GM21390 (cell line): ENCODE measurements around the gene OR10H2.
"Not testable (repeated sequence)": the region's sequence is repeated elsewhere in the genome, so short reads cannot be mapped to it uniquely, and the experiment has no call there.

Experiments
- ATAC-seq: cut with Tn5 transposase; IDR thresholded peaks from one replicate; pipeline ENCODE4 v1.9.1; 2021; ENCODE audit not compliant: unreplicated experiment

Gene OR10H2, protein sequence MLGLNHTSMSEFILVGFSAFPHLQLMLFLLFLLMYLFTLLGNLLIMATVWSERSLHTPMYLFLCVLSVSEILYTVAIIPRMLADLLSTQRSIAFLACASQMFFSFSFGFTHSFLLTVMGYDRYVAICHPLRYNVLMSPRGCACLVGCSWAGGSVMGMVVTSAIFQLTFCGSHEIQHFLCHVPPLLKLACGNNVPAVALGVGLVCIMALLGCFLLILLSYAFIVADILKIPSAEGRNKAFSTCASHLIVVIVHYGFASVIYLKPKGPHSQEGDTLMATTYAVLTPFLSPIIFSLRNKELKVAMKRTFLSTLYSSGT

DNA sequence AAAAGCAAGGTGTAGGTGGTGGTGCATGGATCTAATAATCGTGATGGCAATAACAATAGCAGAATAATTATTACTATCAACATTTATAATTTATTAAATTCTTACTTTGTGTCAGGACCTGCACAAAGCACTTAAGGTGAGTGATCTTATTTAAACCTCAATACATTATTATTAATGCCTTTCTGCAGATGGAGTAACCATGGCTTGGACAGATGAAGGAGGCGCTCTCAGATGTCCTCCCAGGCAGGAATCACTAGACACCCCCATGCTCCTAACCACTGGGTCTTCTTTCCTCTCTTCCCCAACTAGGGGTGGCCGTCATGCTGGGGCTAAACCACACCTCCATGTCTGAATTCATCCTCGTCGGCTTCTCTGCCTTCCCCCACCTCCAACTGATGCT lies at the start of gene OR10H2:
Gene OR10H2 (plus strand): TSS at position 301 of the 400 bp plus-strand sequence. CDS start 20 bp downstream, at position 321.
- no peak for ATAC-seq

DNA sequence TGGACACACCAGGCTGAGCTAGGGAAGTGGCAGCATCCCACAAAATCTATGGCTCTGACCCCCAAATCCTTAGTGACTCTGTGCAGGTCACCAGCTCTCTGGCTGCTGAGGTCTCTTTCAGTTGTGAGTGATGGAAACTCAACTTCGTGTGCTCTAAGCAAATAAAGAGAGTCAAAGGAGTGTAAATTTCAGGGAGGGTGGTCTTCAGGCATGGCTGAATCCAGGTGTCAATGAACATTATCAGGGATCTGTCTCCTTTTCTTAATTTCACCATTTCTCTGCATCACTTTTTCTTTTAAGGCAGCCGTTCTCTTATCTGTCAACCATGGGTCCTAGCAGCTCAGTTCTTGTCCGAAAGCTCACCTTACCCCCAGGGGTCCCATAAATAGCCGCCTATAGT lies 48.7 kb upstream of the OR10H2 start:
- no peak for ATAC-seq

DNA sequence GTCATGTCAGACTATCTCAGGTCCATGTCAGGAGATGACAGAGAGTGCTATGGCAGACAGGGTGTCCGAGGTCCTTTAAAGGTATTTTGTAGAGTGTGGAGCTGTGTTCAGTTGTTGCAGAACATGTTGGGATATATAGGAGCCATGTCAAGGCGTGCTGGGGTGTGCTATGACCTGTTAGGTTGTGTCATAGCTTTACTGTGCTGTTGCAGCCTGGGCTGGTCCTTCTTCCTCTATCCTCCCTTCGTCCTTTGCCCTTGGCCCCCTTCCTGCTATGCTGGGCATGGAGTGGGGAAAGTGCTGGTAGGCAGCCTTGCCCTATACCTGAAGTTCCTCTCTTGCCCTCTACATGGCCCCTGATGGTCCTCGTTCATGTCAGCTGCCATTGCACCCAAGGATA lies 48.0 kb upstream of the OR10H2 start:
- ATAC-seq, result not testable (repeated sequence)

DNA sequence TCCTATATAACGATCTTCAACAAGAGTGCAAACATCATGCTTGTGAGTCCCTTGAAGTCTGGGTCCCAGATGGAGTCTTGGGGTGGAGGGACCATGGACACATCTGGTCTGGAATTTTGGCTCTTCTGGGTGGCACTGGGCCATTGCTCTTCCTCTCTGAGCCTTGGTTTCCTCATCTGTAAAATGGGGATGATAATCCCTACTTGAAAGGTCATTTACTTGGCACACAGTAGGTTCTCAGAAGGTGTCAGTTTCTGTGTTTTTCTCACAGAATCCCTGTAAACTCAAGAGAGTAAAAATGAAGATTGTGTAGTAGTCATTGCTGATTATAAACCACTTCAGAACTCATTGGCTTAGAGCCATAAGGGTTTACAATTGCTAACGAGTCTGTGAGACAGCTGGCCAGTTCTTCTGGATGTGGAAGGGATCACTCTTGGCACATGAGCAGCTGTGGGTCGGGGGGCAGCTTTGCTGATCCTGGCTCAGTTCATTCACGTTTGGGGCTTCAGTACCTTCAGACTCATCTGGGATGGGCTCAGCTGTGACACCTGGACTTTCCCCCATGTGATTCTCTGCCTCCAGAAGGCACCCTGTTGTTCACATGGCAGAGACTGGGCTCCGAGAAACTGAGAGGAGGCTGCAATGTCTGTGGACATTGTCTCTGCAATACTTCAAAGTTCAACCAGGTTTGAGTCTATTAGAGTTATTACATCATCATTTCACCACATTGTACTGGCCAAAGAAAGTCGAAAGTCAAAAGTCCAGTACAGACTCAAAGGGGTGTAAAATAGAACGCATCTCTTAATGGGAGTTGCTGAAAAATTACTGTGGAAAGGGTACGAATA lies 47.1 kb upstream of the OR10H2 start:
- ATAC-seq, result no peak

DNA sequence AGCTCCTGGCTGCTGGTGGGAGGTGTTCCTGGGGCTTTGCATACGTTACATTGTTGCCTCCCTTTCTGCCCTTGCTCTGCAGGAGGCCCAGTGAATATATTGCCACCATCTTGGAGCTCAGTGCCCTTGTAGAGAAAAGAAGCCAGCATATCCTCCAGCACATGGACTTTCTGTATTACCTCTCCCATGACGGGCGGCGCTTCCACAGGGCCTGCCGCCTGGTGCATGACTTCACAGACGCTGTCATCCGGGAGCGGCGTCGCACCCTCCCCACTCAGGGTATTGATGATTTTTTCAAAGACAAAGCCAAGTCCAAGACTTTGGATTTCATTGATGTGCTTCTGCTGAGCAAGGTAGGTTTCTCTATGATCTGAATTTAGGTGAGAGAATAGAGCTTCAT lies 44.4 kb upstream of the OR10H2 start:
- no peak for ATAC-seq

DNA sequence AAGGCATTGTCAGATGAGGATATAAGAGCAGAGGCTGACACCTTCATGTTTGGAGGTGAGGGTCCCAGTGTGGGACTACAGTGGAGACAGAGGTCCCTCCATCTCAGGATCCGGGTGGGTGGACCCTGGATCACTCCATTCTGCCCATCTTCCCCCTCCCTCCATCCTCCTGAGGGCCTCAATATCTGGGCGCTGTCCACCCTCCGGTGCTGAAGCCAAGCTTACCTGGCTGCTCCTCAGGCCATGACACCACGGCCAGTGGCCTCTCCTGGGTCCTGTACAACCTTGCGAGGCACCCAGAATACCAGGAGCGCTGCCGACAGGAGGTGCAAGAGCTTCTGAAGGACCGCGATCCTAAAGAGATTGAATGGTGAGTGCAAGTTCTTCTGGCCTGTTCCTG lies 43.0 kb upstream of the OR10H2 start:
- ATAC-seq, result no peak

DNA sequence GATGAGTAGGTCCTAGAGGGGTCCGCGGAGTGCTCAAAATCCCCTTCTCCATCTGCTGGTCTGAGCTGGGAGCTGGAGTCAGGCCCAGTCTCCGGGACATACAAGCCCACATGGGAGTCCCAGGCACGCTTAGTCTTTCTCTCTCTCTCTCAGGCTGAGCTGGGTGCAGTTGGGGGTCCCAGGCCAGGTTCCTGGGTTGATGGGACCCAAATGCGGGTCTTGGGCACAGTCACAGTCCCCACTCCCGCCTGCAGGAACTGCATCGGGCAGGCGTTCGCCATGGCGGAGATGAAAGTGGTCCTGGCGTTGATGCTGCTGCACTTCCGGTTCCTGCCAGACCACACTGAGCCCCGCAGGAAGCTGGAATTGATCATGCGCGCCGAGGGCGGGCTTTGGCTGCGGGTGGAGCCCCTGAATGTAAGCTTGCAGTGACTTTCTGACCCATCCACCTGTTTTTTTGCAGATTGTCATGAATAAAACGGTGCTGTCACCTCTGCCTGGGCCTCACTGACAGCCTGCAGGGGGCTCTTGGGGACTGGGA lies 31.1 kb upstream of the OR10H2 start:
- ATAC-seq, result no peak

DNA sequence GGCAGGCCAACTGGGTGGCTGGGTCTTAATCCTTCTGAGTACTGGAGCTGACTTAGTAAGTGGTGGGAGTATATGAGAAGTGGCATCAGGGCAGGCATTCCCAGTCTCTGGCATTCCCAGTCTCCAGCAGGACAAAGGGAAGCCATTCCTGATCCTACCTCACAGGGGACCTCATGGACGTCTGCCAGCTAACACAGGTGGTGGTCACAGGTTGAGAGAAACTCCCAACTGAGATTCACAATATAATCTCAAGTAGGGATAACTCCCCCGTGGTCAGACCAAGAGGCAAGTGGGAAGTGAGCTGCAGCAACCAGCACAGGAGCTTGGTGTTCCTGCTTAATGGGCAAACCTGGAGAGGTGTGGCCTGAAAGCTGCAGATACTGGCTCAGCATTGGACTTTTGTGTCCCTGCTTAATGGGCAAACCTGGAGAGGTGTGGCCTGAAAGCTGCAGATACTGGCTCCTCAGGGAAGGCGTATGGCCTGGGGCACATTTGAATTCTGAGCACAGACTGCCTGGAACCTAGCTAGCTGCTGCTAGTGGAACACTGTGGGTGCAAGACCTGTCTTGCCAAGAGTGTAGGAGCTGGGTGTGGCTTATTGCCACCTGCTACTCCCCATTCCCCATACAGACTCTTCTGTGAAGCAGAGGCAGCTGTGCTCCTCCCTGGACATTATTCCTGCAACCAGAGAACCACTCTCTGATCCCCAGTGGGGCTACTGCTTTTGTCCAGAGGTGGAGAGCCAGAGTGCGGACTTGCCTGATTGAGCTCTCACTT lies 25.9 kb upstream of the OR10H2 start:
- ATAC-seq, result no peak

DNA sequence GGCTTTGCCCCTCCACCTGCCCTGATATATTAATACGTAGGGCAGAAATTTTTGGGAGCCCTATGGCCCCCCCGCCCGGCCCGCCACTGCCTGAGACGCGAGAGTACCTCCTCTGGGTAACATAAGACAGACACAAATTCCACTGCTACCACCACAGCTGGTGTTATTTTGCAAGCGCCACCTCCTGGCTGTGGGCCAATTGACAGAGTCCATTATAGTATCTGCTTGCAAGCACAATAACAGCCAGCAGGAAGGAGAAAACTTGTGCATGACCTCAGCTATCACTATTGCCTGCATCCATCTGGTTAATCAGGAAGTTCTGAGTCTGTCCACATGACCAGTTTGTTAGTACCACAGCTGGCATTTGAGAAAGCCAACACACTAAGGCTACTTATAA lies 25.3 kb upstream of the OR10H2 start:
- ATAC-seq, result no peak

DNA sequence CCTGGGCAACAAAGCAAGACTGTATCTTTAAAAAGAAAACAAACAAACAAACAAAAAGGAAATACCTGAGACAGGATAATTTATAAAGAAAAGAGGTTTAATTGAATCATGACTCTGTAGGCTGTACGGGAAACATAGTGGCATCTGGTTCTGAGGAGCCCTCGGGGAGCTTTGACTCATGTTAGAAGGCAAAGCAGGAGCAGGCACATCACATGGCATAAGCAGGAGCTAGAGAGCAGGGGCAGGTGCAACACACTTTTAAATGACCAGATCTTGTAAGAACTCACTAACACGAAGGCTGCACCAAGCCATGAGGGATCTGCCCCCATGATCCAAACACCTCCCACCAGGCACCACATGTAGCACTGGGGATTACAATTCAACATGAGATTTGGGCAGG lies 13.2 kb upstream of the OR10H2 start:
- no peak for ATAC-seq

DNA sequence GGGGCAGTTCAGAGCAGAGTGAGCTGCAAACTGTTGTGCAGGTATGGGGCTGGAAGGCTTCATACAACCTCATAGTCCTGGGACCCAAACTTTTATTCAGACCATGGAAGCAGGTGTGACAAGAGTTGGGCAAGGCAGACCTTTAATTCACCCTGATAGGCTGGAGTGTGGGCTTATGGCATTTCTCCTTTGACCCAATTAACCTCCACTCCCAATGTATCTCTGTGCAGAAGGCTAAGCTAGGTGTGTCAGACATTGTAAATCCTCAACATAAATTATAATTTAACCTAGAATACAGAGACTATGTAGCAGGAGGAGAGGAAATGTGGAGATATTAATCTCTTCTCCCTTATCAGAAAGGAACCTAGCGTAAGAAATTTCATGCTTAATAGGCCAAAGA lies 12.2 kb upstream of the OR10H2 start:
- ATAC-seq, result no peak

DNA sequence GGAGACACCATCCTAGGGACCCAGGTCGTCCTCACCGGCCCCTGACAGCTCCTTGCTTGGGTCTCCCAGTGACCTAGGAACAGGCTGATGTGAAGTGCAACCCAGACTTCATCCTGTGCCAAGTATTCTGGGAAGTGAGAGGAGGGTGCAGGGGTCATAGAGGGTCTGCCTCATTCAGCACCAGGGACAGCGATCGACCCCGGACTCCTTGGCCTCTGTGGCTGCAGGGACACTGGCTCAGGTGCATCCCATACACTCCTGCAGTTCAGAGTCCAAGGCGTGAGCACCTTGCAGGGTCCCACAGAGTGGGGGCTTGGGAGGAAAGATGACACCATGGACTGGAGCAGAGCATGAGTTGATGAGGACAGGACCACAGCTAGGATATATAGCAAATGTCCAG lies 10.0 kb upstream of the OR10H2 start:
- no peak for ATAC-seq

DNA sequence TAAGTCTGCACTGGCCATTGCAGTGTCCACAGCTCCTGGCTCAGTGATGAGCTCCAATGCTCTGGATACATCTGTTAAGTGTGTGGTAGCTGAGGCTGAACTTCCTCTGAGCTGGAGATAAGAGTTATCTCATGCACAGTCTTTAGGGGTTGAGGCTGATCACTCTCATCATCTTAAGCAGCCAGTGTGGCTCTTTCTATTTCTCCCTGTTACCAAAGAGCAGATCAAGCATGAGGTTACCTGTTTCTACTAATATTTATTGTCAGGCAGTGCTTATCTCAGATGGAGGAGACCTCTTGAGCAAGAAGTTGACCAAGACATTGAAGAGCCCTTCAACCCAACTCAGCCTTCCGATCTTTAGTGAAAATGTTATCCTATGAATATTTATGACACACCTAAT lies 6.6 kb upstream of the OR10H2 start:
- ATAC-seq, result no peak

DNA sequence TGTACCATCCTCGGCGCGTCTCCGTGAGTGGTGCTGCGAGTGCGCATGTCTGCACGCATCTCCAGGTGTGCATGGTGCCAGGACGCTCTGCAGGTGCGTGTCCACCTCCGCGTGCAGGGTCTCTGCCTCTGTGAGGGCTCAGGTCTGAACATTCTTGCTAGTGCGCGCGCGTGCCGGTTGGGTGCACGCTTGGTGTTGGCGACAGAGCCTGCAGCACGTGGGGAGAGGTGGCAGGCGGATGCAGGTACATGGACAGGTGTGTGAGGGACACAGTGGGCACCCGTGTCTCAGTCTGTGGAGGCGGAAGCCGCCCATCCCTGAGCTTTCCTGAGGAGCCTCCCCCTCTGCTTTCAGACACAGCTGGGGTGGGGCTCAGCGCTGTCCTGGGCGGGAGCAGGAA lies 4.9 kb upstream of the OR10H2 start:
- ATAC-seq, result no peak

DNA sequence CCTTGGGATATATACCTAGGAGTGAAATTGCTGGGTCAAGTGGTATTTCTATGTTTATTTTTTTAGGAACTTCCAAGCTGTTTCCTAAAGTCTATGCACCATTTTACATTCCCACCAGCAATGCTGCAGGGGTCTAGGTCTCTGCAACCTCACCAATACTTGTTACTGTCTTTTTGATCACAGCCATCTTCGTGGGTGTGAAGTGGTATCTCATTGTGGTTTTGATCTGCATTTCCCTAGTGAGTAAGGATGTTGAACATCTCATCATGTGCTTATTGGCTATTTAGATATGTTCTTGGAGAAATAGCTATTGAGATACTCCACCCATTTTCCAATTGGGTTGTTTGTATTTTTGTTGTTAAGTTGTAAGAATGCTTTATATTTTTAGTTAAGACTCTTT lies 2.7 kb downstream of the OR10H2 start:
- ATAC-seq, result no peak

DNA sequence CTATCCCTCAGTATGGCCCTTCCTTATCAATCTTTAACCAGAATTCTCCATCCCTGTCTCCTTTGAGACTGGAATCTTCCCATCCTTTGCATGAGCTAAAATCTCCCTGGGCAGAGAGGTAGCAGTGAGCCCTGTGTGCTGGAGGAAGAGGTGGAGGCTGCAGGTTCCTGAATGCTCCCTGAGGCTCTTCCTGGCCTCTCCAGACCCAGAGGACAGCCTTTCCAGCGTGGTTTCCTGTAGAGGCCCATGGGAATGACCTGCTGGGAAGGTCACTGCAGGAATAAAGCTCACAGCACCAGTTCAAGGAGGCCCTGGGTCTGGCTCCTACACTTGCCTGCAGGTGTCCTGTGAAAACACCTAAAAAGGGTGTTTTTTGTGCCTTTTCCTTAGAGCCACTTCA lies 4.6 kb downstream of the OR10H2 start:
- no peak for ATAC-seq

DNA sequence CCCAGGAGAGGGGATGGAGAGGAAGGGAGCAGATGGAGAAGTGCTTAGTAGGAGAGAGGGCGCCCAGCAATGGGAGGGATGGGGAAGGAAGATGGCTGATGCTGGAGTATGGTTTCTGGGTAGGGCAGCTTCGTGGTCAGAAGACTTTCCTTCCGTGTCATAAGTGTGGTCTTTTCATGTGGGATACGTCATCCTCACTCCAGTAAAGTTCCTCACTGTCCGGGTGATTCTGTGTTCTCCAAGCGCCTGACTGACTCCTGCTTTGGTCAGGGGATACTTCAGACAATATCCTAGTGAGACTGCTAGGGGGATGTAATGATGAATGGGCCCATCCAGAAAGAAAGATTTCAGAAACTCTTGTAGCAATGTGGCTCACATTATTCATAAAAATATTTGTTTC lies 6.1 kb downstream of the OR10H2 start:
- ATAC-seq, result no peak

DNA sequence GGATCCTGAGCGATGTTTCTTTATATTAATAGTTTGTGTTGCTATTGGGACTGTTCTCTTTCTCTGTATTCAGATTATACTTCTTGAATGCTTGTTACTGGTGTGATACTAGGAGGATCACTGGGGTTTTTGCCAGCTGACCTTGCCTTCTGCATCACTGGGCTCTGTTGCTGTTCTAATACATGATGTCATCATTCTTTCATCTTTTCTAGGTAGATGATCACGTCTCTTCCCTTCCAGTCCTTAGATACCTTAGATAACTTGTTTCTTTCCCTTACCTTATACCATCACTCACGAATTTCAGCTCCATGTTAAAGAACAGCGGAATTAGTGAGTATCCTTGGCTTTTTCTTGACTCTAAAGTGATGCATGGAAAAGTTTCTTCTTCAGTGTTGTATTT lies 9.9 kb downstream of the OR10H2 start, which contains the start of gene OR10H3:
Gene OR10H3 (plus strand): TSS at position 264 of the 400 bp plus-strand sequence. CDS start 3,408 bp downstream, outside the sequence.
- ATAC-seq, result no peak

DNA sequence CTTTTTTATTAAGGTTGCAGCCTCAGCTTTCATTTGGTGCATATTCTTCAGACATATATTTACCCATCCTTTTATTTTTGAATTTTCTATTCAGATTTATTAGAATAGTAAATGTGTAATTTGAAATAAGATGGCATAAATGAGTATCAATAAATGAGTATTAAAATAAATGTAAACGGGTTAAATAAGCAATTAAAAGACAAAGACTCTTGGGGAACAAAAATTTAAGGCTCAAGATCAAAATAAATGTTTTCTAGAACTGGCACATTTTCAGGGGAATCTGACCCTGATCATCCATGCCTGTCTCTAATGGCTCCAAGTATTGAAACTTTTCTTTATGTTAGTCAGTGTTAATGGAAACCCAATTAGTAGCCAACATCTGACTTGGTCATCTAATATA lies 13.0 kb downstream of the OR10H2 start:
- no peak for ATAC-seq

DNA sequence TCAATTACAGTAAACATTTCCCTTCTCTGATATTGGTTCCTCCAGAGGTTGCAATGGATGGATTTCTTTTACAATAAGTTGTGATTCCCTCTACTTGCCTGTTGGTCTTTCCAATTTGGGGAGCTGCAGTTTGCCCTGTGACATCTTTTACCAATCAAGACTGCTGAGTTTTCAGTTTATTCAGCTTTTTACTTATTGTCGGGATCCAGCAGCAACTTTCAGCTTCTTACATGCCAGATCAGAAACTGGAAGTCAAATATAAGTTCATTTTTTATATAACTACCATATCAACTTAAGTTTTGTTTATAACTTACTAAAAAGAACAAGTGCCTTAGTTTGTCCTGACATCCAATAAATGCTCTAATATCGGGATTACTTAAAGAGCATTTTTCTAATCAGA lies 20.4 kb downstream of the OR10H2 start:
- ATAC-seq, result no peak

DNA sequence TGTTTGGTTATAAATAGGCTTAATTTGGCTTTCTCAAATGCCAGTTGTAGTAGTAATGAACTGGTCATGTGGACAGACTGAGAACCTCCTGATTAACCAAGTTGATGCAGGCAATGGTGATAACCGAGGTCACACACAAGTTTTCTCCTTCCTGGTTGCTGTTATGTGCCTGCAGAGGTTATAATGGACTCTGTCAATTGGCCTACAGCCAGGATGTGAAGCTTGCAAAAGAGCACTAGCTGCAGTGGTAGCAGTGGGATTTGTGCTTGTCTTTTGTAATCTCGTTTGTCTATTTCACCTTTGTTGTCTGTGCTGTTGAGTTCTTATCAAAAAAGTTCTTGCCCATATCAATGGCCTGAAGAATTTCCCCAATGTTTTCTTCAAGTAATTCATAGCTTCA lies 30.6 kb downstream of the OR10H2 start:
- no peak for ATAC-seq
